NOMO-1 (cell line): ENCODE results near the gene KLRG1.

Source experiments
- DNase-seq, 2 experiments: peaks; one replicate each; lab custom pipeline; 2025; ENCODE audit not compliant: unreplicated experiment in 2 of 2; lab: John Stamatoyannopoulos, UW

KLRG1 gene

GRCh38 chr12:8989413-8989812 is at the start of gene KLRG1:
TSS of gene KLRG1 (plus strand) at chr12:8989546. CDS start at chr12:8989636, 90 bp downstream.
- peak; percentile 49 to 85 for DNase-seq

GRCh38 chr12:8941691-8942478 is 47.5 kb upstream of the KLRG1 start:
- no peak for DNase-seq

- no peak for DNase-seq
These were observed 45.7 kb upstream of the KLRG1 start for GRCh38 chr12:8943565-8944186.

GRCh38 chr12:8946733-8947132 is 42.6 kb upstream of the KLRG1 start:
- DNase-seq: no peak

GRCh38 chr12:8947737-8948136 is 41.6 kb upstream of the KLRG1 start:
- DNase-seq: peak in 1 of 2 experiments; percentile 6

- peak; percentile 54 to 82 for DNase-seq
These were observed 40.5 kb upstream of the KLRG1 start for GRCh38 chr12:8948701-8949341.

- peak; percentile 99 to 100 for DNase-seq
These were observed 39.8 kb upstream of the KLRG1 start, which contains the start of gene M6PR for GRCh38 chr12:8949342-8950220. TSS of gene M6PR (minus strand) at chr12:8949645. CDS start at chr12:8946404, 3,241 bp downstream.

- DNase-seq: peak; percentile 77 to 92
These were observed 39.2 kb upstream of the KLRG1 start for GRCh38 chr12:8950221-8950527.

GRCh38 chr12:8950702-8951478 is 38.5 kb upstream of the KLRG1 start:
- DNase-seq: peak; percentile 37 to 56

- no peak for DNase-seq
These were observed 37.6 kb upstream of the KLRG1 start for GRCh38 chr12:8951744-8952143.

GRCh38 chr12:8953773-8954402 is 35.5 kb upstream of the KLRG1 start:
- no peak for DNase-seq

- DNase-seq: no peak
These were observed 33.3 kb upstream of the KLRG1 start for GRCh38 chr12:8956073-8956472.

- DNase-seq: no peak
These were observed 32.6 kb upstream of the KLRG1 start for GRCh38 chr12:8956772-8957171.

- DNase-seq: no peak
These were observed 31.8 kb upstream of the KLRG1 start for GRCh38 chr12:8957561-8957960.

GRCh38 chr12:8958066-8958465 is 31.3 kb upstream of the KLRG1 start:
- DNase-seq: peak in 1 of 2 experiments; percentile 41

- DNase-seq: no peak
These were observed 29.2 kb upstream of the KLRG1 start for GRCh38 chr12:8960176-8960575.

GRCh38 chr12:8968761-8969160 is 20.6 kb upstream of the KLRG1 start:
- no peak for DNase-seq

- DNase-seq: no peak
These were observed 19.4 kb upstream of the KLRG1 start for GRCh38 chr12:8969861-8970411.

- DNase-seq: no peak
These were observed 18.9 kb upstream of the KLRG1 start for GRCh38 chr12:8970432-8970831.
